ENCODE measurements around the gene CLDN20. TPM values are rescaled to one million over a fixed set of nuclear protein-coding genes. Genes with fewer than 3 reads are reported as not detected.

Gene CLDN20
- total RNA-seq, 2 donors from 2014 or later: not detected

DNA sequence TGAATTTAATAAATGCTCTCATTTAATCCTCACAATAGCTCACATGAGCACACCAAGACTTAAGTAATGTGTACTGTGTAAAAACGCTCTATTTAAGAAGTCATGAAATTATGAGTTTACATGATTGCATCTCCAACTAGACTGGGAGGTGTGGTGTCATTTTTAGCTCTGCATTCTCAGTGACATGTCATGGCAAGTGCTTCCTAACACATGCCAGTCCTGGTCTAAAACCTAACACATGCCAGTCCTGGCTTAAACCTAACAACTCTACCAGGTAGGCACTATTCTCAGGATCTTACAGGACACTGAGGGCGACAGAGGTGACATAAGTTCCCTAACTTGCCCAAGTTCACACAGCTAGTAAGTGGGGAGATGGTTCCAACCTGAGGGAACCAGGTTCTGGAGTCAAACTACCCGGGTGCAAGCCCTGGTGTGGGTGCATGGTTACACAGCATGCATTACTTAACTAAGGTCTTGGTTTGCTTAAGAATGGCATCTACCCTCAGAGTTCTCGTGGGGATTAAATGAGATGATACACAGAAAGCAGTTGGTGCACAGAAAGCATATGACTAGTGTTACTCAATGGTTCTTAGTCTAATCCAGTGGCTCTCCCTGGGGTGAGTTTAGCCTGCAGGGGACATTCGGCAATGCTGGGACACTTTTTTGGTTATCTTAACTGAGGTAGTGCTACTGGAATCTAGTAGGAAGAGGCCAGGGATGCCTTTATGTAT lies 14.7 kb downstream of the CLDN20 start:
- H3K27ac ChIP-seq: no peak overlapping the region
- H3K9me3 ChIP-seq: no peaks in the 10 kb centered on the region
- H3K36me3 ChIP-seq (replicated peaks in 1 of 2; ENCODE audit: insufficient read depth in 1 of 2, low read depth in 2 of 2): no peaks in the 10 kb centered on the region
- DNase-seq (no peak), ATAC-seq (no peak)
- intact Hi-C loops (cut with DNase I): no loop called here
- TF ChIP-seq POLR2A (IDR thresholded peaks at IDR 0.05): no peak
- TF ChIP-seq, protein P1, sequence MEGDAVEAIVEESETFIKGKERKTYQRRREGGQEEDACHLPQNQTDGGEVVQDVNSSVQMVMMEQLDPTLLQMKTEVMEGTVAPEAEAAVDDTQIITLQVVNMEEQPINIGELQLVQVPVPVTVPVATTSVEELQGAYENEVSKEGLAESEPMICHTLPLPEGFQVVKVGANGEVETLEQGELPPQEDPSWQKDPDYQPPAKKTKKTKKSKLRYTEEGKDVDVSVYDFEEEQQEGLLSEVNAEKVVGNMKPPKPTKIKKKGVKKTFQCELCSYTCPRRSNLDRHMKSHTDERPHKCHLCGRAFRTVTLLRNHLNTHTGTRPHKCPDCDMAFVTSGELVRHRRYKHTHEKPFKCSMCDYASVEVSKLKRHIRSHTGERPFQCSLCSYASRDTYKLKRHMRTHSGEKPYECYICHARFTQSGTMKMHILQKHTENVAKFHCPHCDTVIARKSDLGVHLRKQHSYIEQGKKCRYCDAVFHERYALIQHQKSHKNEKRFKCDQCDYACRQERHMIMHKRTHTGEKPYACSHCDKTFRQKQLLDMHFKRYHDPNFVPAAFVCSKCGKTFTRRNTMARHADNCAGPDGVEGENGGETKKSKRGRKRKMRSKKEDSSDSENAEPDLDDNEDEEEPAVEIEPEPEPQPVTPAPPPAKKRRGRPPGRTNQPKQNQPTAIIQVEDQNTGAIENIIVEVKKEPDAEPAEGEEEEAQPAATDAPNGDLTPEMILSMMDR (IDR thresholded peaks at IDR 0.05): no peak
- H3K4me3 ChIP-seq: no peak overlapping the region
- no peaks in the 10 kb centered on the region for H3K27me3 ChIP-seq
- WGBS, 2 donors: 82 to 93% methylated on average over 5 of the region's 5 CpGs
- H3K4me1 ChIP-seq: no peaks in the 10 kb centered on the region

DNA sequence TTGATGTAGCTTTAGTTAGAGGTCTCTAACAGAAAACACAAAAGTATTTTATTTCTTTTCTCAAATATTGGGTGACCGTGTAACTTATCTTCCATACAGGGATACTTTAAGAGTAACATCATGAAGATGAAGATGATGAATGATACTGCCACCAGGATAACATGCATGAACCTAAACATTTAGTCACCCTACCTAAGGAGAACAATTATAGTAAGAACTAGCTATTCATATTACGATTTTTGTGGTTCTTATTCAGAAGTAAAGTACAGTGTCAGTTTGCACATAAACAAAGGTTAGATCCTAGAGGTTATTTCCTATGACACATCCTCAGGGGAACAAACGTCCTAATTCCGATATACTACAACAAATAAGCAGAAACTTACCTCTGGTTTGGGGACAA lies 21.0 kb downstream of the CLDN20 start:
- Histone ChIP-seq H3K4me3 (no peak overlapping the region), H3K9me3 (no peaks in the 10 kb centered on the region), H3K27ac (no peak overlapping the region), H3K36me3 (replicated peaks in 1 of 2; ENCODE audit: insufficient read depth in 1 of 2, low read depth in 2 of 2) (peaks cover 0 to 7% of the 10 kb centered on the region in 2 donors), H3K4me1 (no peaks in the 10 kb centered on the region), H3K27me3 (no peaks in the 10 kb centered on the region)
- TF ChIP-seq, protein P1 (IDR thresholded peaks at IDR 0.05): no peak
- no peak for TF ChIP-seq POLR2A (IDR thresholded peaks at IDR 0.05)
- intact Hi-C loops (cut with DNase I): no loop called here
- DNase-seq (no peak), ATAC-seq (no peak)
- 88 to 89% methylated on average over 4 of the region's 4 CpGs for WGBS, 2 donors

DNA sequence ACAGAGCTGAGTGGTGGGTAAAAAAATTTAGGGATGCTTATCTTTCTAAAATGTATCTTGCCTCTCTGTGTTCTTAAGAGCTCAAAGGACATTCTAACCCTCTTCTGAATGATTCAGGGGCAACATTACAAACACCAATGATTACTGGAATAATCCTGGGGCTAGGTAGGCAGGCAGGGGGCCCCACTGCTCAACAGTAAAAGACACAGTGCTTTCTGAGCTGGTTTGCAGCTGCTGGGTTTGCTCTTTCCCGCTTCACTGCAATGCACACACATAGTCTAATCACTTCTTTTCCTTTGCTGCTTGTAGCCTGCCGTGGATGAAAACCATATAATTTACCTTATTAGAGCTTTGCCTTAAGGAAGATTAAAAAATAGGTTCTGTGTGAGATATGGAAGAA lies 23.9 kb downstream of the CLDN20 start:
- intact Hi-C loops (cut with DNase I): no loop called here
- TF ChIP-seq, protein P1 (IDR thresholded peaks at IDR 0.05): no peak
- TF ChIP-seq POLR2A (IDR thresholded peaks at IDR 0.05): no peak
- ATAC-seq (no peak), DNase-seq (no peak)
- Histone ChIP-seq H3K4me3 (no peak overlapping the region), H3K9me3 (no peaks in the 10 kb centered on the region), H3K36me3 (replicated peaks in 1 of 2; ENCODE audit: insufficient read depth in 1 of 2, low read depth in 2 of 2) (peaks cover 0 to 7% of the 10 kb centered on the region in 2 donors), H3K27ac (no peak overlapping the region), H3K27me3 (no peaks in the 10 kb centered on the region), H3K4me1 (no peaks in the 10 kb centered on the region)
- WGBS, 2 donors: 74 to 75% methylated on average over 2 of the region's 2 CpGs

DNA sequence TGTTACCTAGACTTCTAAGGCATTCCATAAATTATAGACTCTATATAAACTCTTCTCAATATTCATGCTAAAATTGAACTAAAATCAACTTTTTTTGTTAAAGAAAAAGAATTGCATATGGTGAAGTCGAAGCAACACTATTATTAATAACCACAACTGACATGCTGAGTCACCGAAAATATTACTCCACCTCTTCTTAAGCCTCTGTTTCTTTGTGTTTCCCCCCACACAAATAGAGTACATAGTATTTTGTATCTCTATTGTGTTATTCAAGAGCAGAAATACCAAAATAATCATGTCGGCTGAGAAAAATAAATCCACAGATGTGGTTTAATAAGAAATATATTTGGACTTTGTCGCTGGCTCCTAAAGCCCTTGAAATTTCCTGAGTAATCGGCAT lies 26.7 kb downstream of the CLDN20 start:
- intact Hi-C loops (cut with DNase I): no loop called here
- no peaks in the 10 kb centered on the region for H3K36me3 ChIP-seq (replicated peaks in 1 of 2; ENCODE audit: insufficient read depth in 1 of 2, low read depth in 2 of 2)
- no peak for ATAC-seq

More for the DNA sequence above, 26.7 kb downstream of the CLDN20 start:
- Histone ChIP-seq H3K4me1 (no peaks in the 10 kb centered on the region), H3K4me3 (no peak overlapping the region), H3K27ac (no peak overlapping the region), H3K27me3 (no peaks in the 10 kb centered on the region), H3K9me3 (no peaks in the 10 kb centered on the region)
- no peak for DNase-seq
- 92 to 95% methylated on average over 5 of the region's 5 CpGs for WGBS, 2 donors
- TF ChIP-seq POLR2A (IDR thresholded peaks at IDR 0.05): no peak
- TF ChIP-seq, protein P1 (IDR thresholded peaks at IDR 0.05): no peak
